H9 (cell line): Measurements from ENCODE around the gene DCHS2. TPM values are rescaled to one million over a fixed set of nuclear protein-coding genes. Genes with fewer than 3 reads are reported as not detected.
A peak's percentile ranks its signal among the peaks of the same experiment; 100 is the strongest.

ENCODE experiments used
- DNase-seq: peaks from one replicate; pipeline ENCODE4 v3.0.0-alpha.2; 2017
- H2AFZ ChIP-seq: one replicate; pipeline ENCODE4 v1.6.1; 2013; ENCODE audit warnings: mild to moderate bottlenecking, low read length, control low read depth, moderate library complexity
- H2AK5ac ChIP-seq: 2 replicates; pipeline ENCODE4 v1.6.1; 2013; ENCODE audit warnings: low read length, control low read depth, mixed read lengths; ENCODE audit not compliant: insufficient read length
- H2BK120ac ChIP-seq: one replicate; pipeline ENCODE4 v1.6.1; 2013; ENCODE audit warnings: low read depth, mild to moderate bottlenecking, low read length, control low read depth, inconsistent platforms; ENCODE audit not compliant: poor library complexity, severe bottlenecking
- H2BK12ac ChIP-seq: 2 replicates; pipeline ENCODE4 v1.6.1; 2013; ENCODE audit warnings: low read length, control low read depth, mixed read lengths, low read depth; ENCODE audit not compliant: insufficient read length
- H2BK15ac ChIP-seq: 2 replicates; pipeline ENCODE4 v1.6.1; 2013; ENCODE audit warnings: low read depth, low read length, control low read depth
- H2BK20ac ChIP-seq: one replicate; pipeline ENCODE4 v1.6.1; 2013; ENCODE audit warnings: low read depth, mild to moderate bottlenecking, low read length, control low read depth, inconsistent platforms; ENCODE audit not compliant: poor library complexity, severe bottlenecking
- H2BK5ac ChIP-seq: 2 replicates; pipeline ENCODE4 v1.6.1; 2013; ENCODE audit warnings: low read length, control low read depth, mixed read lengths; ENCODE audit not compliant: insufficient read length
- H3K14ac ChIP-seq: 2 replicates; pipeline ENCODE4 v1.6.1; 2013; ENCODE audit warnings: low read length, control low read depth; ENCODE audit not compliant: insufficient read depth
- H3K18ac ChIP-seq: 2 replicates; pipeline ENCODE4 v1.6.1; 2013; ENCODE audit warnings: low read depth, mild to moderate bottlenecking, mixed read lengths, low read length, control low read depth; ENCODE audit not compliant: insufficient read length
- H3K23ac ChIP-seq: 2 replicates; pipeline ENCODE4 v1.6.1; 2013; ENCODE audit warnings: low read length, control low read depth, mixed read lengths, low read depth; ENCODE audit not compliant: insufficient read length
- H3K23me2 ChIP-seq: 2 replicates; pipeline ENCODE4 v1.6.1; 2013; ENCODE audit warnings: low read depth, mild to moderate bottlenecking, mixed read lengths, low read length, control low read depth; ENCODE audit not compliant: insufficient read length, poor library complexity, severe bottlenecking
- H3K27ac ChIP-seq: 2 replicates; pipeline ENCODE4 v1.5.1; 2013; ENCODE audit warnings: low read length, control low read depth, mixed read lengths, low read depth; ENCODE audit not compliant: insufficient read length
- H3K27me3 ChIP-seq: 2 replicates; pipeline ENCODE4 v1.6.1; 2013; ENCODE audit warnings: low read length, control low read depth, inconsistent platforms; ENCODE audit not compliant: insufficient read depth
- H3K4ac ChIP-seq: 2 replicates; pipeline ENCODE4 v1.6.1; 2013; ENCODE audit warnings: low read depth, mild to moderate bottlenecking, control low read depth, inconsistent platforms, low read length, moderate library complexity
- H3K4me1 ChIP-seq: 2 replicates; pipeline ENCODE4 v1.6.1; 2013; ENCODE audit warnings: low read length, control low read depth, inconsistent platforms; ENCODE audit not compliant: insufficient read depth
- H3K4me2 ChIP-seq: 2 replicates; pipeline ENCODE4 v1.6.1; 2013; ENCODE audit warnings: low read length, control low read depth, mixed read lengths; ENCODE audit not compliant: insufficient read length, insufficient read depth
- H3K56ac ChIP-seq: 2 replicates; pipeline ENCODE4 v1.6.1; 2013; ENCODE audit warnings: low read depth, mild to moderate bottlenecking, mixed read lengths, low read length, control low read depth; ENCODE audit not compliant: insufficient read length
- H3K79me1 ChIP-seq: 2 replicates; pipeline ENCODE4 v1.6.1; 2013; ENCODE audit warnings: low read depth, mild to moderate bottlenecking, moderate library complexity, low read length, control low read depth, inconsistent platforms; ENCODE audit not compliant: insufficient read depth, poor library complexity, severe bottlenecking
- H3K79me2 ChIP-seq: 2 replicates; pipeline ENCODE4 v1.6.1; 2013; ENCODE audit warnings: low read length, control low read depth, inconsistent platforms; ENCODE audit not compliant: insufficient read depth
- H3K9ac ChIP-seq: 2 replicates; pipeline ENCODE4 v1.6.1; 2013; ENCODE audit warnings: low read length, control low read depth, mixed read lengths; ENCODE audit not compliant: insufficient read length; ENCODE audit errors: extremely low read depth
- H3K9me3 ChIP-seq: one replicate; pipeline ENCODE4 v1.6.1; 2013; ENCODE audit warnings: low read depth, low read length, inconsistent platforms; ENCODE audit not compliant: control insufficient read depth
- H3T11ph ChIP-seq: one replicate; pipeline ENCODE4 v1.6.1; 2013; ENCODE audit warnings: mild to moderate bottlenecking, low read length, control low read depth, inconsistent platforms
- H4K20me1 ChIP-seq: one replicate; pipeline ENCODE4 v1.6.1; 2013; ENCODE audit not compliant: control insufficient read depth, insufficient read length, insufficient read depth
- H4K5ac ChIP-seq: 2 replicates; pipeline ENCODE4 v1.6.1; 2013; ENCODE audit warnings: low read depth, mild to moderate bottlenecking, mixed read lengths, low read length, control low read depth; ENCODE audit not compliant: insufficient read length
- H4K8ac ChIP-seq: replicated peaks from 2 replicates; pipeline ENCODE4 v1.6.1; 2013; ENCODE audit warnings: low read length, control low read depth, mixed read lengths, low read depth; ENCODE audit not compliant: insufficient read length
- H4K91ac ChIP-seq: 2 replicates; pipeline ENCODE4 v1.6.1; 2013; ENCODE audit warnings: low read depth, mild to moderate bottlenecking, moderate library complexity, mixed read lengths, low read length, control low read depth; ENCODE audit not compliant: insufficient read length
- H3K27ac Mint-ChIP-seq, 3 experiments: 2 replicates in 2 of 3; 3 replicates in 1 of 3; pipeline ENCODE4 v1.8.0; 2020 to 2021; ENCODE audit warnings: mixed read lengths in 3 of 3, mild to moderate bottlenecking in 1 of 3, moderate library complexity in 1 of 3
- H3K27me3 Mint-ChIP-seq: 2 replicates; pipeline ENCODE4 v1.8.0; 2021; ENCODE audit warnings: low read depth, mild to moderate bottlenecking, moderate library complexity, mixed read lengths
- H3K36me3 Mint-ChIP-seq, 3 experiments: 2 replicates in 2 of 3; 3 replicates in 1 of 3; pipeline ENCODE4 v1.8.0; 2020 to 2021; ENCODE audit warnings: low read depth in 3 of 3, mixed read lengths in 3 of 3; ENCODE audit not compliant: insufficient read depth in 1 of 3
- H3K4me1 Mint-ChIP-seq, 2 experiments: 2 replicates each; pipeline ENCODE4 v1.8.0; 2020; ENCODE audit warnings: mixed read lengths in 2 of 2
- H3K4me3 Mint-ChIP-seq, 2 experiments: 2 replicates in 1 of 2; 3 replicates in 1 of 2; pipeline ENCODE4 v1.8.0; 2020 to 2021; ENCODE audit warnings: mild to moderate bottlenecking in 2 of 2, mixed read lengths in 2 of 2, moderate library complexity in 1 of 2
- H3K9me3 Mint-ChIP-seq, 2 experiments: 2 replicates in 1 of 2; 3 replicates in 1 of 2; pipeline ENCODE4 v1.8.0; 2020; ENCODE audit warnings: mild to moderate bottlenecking in 2 of 2, mixed read lengths in 2 of 2, moderate library complexity in 1 of 2
- CTCF ChIP-seq: fragments of 200-600 bp; sonication (generic); conservative IDR thresholded peaks from 3 replicates; pipeline ENCODE4 v1.8.0; 2021; ENCODE audit warnings: antibody characterized with exemption, mild to moderate bottlenecking
- WGBS: extraction: QIAGEN DNeasy Blood & Tissue Kit; methylation state at CpG from one replicate; pipeline ENCODE4 v1.1.7; 2013; ENCODE audit warnings: missing lambda C conversion rate, low lambda C conversion rate, mixed read lengths; ENCODE audit not compliant: insufficient read length; ENCODE audit errors: extremely low coverage; 5-methylcytosine and 5-hydroxymethylcytosine counted together
- total RNA-seq: library from RNA; stranded (reverse); gene quantifications from 2 replicates; pipeline ENCODE4 v1.2.1, GENCODE V29; 2021

DCHS2 gene
- total RNA-seq, 1 experiment from 2014 or later: 0.57 TPM

GRCh38 chr4:154534296-154534695 is 42.7 kb upstream of the DCHS2 start:
- no peaks in the 10 kb centered on the region for H3K23me2 ChIP-seq
- H3K4me2 ChIP-seq: no peak overlapping the region
- no peaks in the 10 kb centered on the region for H3K79me1 ChIP-seq
- H4K20me1 ChIP-seq: no peaks in the 10 kb centered on the region
- H2AK5ac ChIP-seq: no peak overlapping the region
- no peak overlapping the region for H4K5ac ChIP-seq
- no peaks in the 10 kb centered on the region for H3K27me3 ChIP-seq
- no peak for DNase-seq
- Mint-ChIP-seq H3K27ac (peak overlapping the region in 1 of 3 experiments; percentile 55; a peak in 2 of 7 replicates), H3K9me3 (no peaks in the 10 kb centered on the region), H3K36me3 (peaks cover 8 to 21% (median 11%) of the 10 kb centered on the region in 3 experiments; a peak in 5 of 7 replicates), H3K4me1 (no peaks in the 10 kb centered on the region), H3K4me3 (no peak overlapping the region), H3K27me3 (no peaks in the 10 kb centered on the region)
- no peak overlapping the region for H3K9ac ChIP-seq
- H2BK120ac ChIP-seq: no peak overlapping the region
- H3K9me3 ChIP-seq: no peaks in the 10 kb centered on the region
- no peak overlapping the region for H3K14ac ChIP-seq
- no peak overlapping the region for H3K27ac ChIP-seq
- no peak overlapping the region for H3K23ac ChIP-seq
- no peak overlapping the region for H3K18ac ChIP-seq
- WGBS: no CpG with 5 or more reads among the region's 1 CpG
- TF ChIP-seq CTCF: no peak
- H2AFZ ChIP-seq: no peak overlapping the region
- H3K79me2 ChIP-seq: no peaks in the 10 kb centered on the region
- H4K8ac ChIP-seq: no peak overlapping the region
- H2BK15ac ChIP-seq: no peak overlapping the region
- H2BK20ac ChIP-seq: no peak overlapping the region
- H2BK12ac ChIP-seq: no peak overlapping the region
- no peak overlapping the region for H4K91ac ChIP-seq
- H2BK5ac ChIP-seq: no peak overlapping the region
- no peaks in the 10 kb centered on the region for H3K4me1 ChIP-seq
- H3T11ph ChIP-seq: no peak overlapping the region
- H3K4ac ChIP-seq: no peak overlapping the region
- H3K56ac ChIP-seq: no peak overlapping the region
